HFF-Myc (cell line): ENCODE results near the gene ZNF71.

Experiments used
- DNase-seq: peaks from one replicate; pipeline ENCODE4 v3.0.0-alpha.2; 2011; ENCODE audit warnings: low read depth; ENCODE audit errors: extremely low read depth
- H3K4me3 ChIP-seq: replicated peaks from 2 replicates; pipeline ENCODE4 v1.5.1; 2011; ENCODE audit warnings: low read depth, mild to moderate bottlenecking, control low read depth, low read length
- TF ChIP-seq, protein P1 (sequence below): IDR thresholded peaks from 2 replicates; pipeline ENCODE4 v1.5.1; 2012; ENCODE audit warnings: mild to moderate bottlenecking, low read depth, low read length, control low read depth; ENCODE audit errors: missing control alignments

The ZNF71 gene

DNA sequence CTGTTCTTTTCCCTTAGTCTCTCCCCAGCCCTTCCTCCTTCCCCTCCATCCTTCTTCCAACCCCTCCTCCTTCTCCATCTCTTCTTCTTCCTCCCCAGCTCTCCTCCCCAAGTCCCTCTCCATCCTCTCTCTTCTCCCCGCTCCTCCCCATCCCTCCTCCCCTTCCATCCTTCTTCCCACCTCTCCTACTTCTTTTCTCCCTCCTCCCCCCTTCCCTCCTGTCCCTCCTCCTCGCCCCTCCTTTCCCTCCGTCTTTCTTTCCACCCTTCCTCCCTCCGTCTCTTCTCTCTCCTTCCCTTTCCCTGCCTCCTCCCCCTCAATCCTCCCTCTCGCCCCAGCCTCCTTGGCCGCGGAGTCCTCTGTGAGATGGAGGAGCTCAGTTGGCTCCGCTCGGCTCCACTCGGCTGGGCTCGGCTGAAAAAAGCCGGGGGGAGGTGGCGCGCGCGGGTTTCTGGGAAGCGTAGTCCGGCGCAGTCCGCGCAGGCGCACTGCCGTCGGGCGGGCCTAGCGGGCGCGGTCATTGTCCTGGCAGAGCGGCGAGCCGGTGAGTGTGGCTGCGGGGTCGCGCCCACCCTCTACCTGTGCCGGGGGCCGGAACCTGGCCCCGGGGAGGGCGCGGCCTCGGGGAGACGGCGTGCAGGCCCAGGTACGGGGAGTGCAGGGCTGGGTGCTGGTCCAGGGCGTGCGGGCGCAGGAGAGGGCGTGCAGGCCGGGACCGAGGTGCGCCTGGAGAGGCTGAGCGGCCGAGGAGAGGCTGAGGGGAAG lies at the start of gene ZNF71:
ZNF71 (plus strand) TSS at position 520 of the 765 bp plus-strand sequence. CDS start 6,257 bp downstream, outside the sequence.
- TF ChIP-seq, protein P1, sequence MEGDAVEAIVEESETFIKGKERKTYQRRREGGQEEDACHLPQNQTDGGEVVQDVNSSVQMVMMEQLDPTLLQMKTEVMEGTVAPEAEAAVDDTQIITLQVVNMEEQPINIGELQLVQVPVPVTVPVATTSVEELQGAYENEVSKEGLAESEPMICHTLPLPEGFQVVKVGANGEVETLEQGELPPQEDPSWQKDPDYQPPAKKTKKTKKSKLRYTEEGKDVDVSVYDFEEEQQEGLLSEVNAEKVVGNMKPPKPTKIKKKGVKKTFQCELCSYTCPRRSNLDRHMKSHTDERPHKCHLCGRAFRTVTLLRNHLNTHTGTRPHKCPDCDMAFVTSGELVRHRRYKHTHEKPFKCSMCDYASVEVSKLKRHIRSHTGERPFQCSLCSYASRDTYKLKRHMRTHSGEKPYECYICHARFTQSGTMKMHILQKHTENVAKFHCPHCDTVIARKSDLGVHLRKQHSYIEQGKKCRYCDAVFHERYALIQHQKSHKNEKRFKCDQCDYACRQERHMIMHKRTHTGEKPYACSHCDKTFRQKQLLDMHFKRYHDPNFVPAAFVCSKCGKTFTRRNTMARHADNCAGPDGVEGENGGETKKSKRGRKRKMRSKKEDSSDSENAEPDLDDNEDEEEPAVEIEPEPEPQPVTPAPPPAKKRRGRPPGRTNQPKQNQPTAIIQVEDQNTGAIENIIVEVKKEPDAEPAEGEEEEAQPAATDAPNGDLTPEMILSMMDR, result no peak
- H3K4me3 ChIP-seq, result peak within 1 kb of the TSS; percentile 70
- DNase-seq, result peak; percentile 39

GRCh38 chr19:56547535-56547934 lies 47.6 kb upstream of the ZNF71 start:
- TF ChIP-seq, protein P1, result peak; percentile 28
- no peak overlapping the region for H3K4me3 ChIP-seq
- no peak for DNase-seq

GRCh38 chr19:56554272-56554869 lies 40.7 kb upstream of the ZNF71 start:
- no peak overlapping the region for H3K4me3 ChIP-seq
- TF ChIP-seq, protein P1, result no peak
- no peak for DNase-seq

DNA sequence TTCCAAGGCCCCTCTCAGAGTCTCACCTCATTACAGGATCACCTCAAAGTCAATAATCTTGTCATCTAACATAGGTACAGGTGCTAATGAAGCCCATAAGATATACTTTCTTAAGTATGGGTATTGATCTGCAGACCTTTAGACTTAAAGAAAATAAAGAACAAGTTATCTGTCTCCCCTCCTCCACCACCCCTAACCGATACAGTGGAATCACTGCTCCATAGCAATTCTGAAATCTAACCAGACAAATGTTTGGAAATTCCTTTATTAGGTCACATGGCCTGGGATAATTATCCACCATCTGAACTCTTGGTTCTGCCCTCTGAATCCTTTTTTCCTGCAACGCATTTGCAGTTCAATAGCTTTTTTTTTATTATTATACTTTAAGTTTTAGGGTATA lies 32.3 kb upstream of the ZNF71 start:
- no peak for DNase-seq
- TF ChIP-seq, protein P1, result no peak
- no peak overlapping the region for H3K4me3 ChIP-seq

- peak; percentile 1 for DNase-seq
- H3K4me3 ChIP-seq, result peak overlapping the region; percentile 74
- TF ChIP-seq, protein P1, result no peak
Observed at GRCh38 chr19:56566904-56567273, 28.2 kb upstream of the ZNF71 start.

DNA sequence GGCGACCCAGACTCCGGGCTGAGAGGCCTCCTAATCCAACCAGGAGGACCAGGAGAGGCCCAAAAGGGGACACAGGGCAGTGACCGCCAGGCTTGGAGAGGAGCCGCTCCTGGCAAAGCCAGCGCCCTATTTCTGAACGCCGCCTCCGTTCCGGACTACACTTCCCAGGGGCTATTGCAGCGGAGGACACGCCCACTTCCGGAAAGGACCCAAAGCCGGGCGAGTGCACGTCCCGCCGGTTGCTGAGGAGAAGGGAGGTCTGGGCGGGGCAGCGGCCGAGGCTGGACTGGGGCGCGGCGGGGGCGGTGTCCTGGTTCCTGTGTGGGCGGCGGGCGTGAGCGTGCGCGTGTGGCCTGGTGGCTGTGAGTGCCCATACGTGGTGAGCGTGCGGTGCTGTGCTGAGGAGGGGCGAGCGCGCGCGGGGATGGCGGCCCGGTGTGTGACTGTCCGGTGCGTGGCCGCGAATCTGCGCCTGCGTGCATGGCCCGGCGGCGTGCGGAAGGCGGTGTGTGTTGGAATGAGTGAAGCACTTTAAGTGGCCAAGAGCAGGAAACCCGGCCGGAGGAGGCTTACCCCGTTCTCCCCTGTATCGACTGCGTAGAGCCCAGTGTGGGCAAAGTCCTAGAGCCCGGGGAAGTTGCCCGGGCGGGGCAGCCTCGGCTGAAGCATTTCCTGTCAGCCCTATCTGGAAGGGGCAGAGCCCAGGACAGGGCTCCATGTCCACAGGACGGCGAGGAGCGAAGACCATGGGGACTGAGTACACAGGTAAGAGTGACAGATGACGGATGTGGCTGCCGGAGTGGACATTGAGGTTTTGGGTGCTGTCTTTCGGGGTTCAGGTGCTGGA lies 27.6 kb upstream of the ZNF71 start, which contains the start of gene ZNF470:
ZNF470 (plus strand) TSS at position 195 of the 847 bp plus-strand sequence. CDS start 2,844 bp downstream, outside the sequence.
- peak within 1 kb of the TSS; percentile 74 for H3K4me3 ChIP-seq

More for the DNA sequence above, 27.6 kb upstream of the ZNF71 start, which contains the start of gene ZNF470:
- TF ChIP-seq, protein P1, result no peak
- peak; percentile 69 for DNase-seq
